Transverse colon (tissue), 4 donors: ENCODE data around the gene DENND1B.

Experiments
- EP300 ChIP-seq: sonication (generic); formaldehyde crosslinking; IDR thresholded peaks from one replicate; pipeline ENCODE4 v1.6.1; 2017; ENCODE audit warnings: antibody characterized with exemption, low read depth
- POLR2AphosphoS5 ChIP-seq, 3 donors: sonication (generic); formaldehyde crosslinking; IDR thresholded peaks; one replicate each; pipeline ENCODE4 v1.6.1; 2016; ENCODE audit warnings: antibody characterized with exemption in 3 of 3
- TF ChIP-seq, protein P1 (sequence below), 5 experiments: fragments of 200-600 bp in 3 of 5; fragments of 450-650 bp in 2 of 5; sonication (generic) in 3 of 5; IDR thresholded peaks; 1 replicate in 2 of 5; 2 replicates in 3 of 5; pipeline ENCODE4 v1.5.1; 2016 to 2017; ENCODE audit warnings: antibody characterized with exemption in 5 of 5, inconsistent platforms in 3 of 5, mild to moderate bottlenecking in 2 of 5, moderate library complexity in 1 of 5

DNA sequence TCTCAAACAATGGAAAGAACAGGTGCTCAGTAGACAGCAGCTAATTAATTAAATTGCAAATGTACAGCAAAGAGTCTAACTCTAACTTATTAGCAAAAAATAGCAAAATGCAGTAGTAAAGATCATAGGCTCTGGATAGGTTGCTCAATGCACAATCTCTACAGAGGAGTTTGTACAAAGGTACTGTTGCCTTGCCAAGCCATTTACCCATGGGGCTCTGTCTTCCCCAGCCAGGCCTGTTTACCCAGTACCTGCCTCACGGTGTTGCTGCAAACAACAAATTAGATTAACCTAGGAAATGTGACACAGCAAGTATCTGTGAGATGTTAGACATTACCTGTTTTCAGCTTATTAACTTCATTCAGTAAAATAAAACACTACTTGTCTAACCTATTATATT lies 222.0 kb downstream of the DENND1B start:
- TF ChIP-seq, protein P1, sequence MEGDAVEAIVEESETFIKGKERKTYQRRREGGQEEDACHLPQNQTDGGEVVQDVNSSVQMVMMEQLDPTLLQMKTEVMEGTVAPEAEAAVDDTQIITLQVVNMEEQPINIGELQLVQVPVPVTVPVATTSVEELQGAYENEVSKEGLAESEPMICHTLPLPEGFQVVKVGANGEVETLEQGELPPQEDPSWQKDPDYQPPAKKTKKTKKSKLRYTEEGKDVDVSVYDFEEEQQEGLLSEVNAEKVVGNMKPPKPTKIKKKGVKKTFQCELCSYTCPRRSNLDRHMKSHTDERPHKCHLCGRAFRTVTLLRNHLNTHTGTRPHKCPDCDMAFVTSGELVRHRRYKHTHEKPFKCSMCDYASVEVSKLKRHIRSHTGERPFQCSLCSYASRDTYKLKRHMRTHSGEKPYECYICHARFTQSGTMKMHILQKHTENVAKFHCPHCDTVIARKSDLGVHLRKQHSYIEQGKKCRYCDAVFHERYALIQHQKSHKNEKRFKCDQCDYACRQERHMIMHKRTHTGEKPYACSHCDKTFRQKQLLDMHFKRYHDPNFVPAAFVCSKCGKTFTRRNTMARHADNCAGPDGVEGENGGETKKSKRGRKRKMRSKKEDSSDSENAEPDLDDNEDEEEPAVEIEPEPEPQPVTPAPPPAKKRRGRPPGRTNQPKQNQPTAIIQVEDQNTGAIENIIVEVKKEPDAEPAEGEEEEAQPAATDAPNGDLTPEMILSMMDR (IDR thresholded peaks at IDR 0.05) = no peak
- no peak for TF ChIP-seq EP300
- TF ChIP-seq POLR2AphosphoS5 (IDR thresholded peaks at IDR 0.05) = no peak
